ENCODE data around the gene KCNK13. TPM values are rescaled to one million over a fixed set of nuclear protein-coding genes. Genes with fewer than 3 reads are reported as not detected.

The KCNK13 gene
- polyA plus RNA-seq, 1 donor (not counting 4 experiments of a cell fraction or from before 2014, with no cell fraction given) = 0.03 TPM

DNA sequence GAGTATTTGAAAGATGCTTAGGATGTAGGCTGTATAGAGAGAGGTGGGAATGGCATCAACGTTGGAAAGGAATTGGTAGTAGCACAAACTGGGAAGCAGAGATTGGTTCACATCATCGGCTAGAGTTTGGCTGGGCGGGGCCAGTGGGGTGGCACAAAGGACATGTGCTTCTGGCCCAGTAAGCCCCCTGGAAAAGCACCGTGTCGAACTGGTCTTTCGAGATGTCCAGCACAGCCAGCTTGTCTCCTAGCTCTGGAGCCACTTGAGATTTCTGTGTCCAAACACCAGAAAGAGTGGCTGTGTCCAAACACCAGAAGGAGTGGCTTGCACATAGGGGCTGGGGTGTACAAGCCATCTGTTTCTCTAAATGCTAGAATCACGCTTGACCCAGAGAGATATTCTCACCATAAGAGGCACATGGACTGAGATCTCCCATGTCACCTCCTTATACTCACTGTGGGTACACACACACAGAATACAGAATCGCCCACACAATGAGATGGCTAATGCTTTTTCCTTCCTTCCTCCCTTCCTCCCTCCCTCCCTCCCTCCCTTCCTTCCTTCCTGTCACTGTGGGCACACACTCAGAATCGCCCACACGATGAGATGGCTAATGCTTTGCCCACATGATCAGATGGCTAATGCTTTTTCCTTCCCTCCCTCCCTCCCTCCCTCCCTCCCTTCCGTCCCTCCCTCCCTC is 41.8 kb upstream of the KCNK13 start:
- no peak overlapping the region for H2AFZ ChIP-seq (ENCODE audit: control insufficient read depth, low read length)
- peaks cover 5% of the 10 kb centered on the region for H3K4me1 ChIP-seq (ENCODE audit: control insufficient read depth, extremely low read depth, insufficient read depth, low read length)
- no peak overlapping the region for H3K9ac ChIP-seq (ENCODE audit: control insufficient read depth, extremely low read depth, insufficient read depth, low read length)
- FAIRE-seq (no peak), DNase-seq (ENCODE audit: low read depth, low spot score) (no peak)
- no peak overlapping the region for H3K4me2 ChIP-seq (ENCODE audit: control insufficient read depth, extremely low read depth, insufficient read depth, low read depth, low read length)
- H3K27me3 ChIP-seq (ENCODE audit: control insufficient read depth, extremely low read depth, insufficient read depth, low read length) = no peaks in the 10 kb centered on the region
- H3K36me3 ChIP-seq (ENCODE audit: control insufficient read depth in 2 of 2, extremely low read depth in 1 of 2, insufficient read depth in 2 of 2, low read length in 2 of 2) = peaks cover 11 to 26% of the 10 kb centered on the region in 2 experiments
- peaks cover 3% of the 10 kb centered on the region for H4K20me1 ChIP-seq (ENCODE audit: control insufficient read depth, extremely low read depth, insufficient read depth, low read length)
- H3K27ac ChIP-seq (ENCODE audit: control insufficient read depth, insufficient read depth, low read length) = no peak overlapping the region
- no peaks in the 10 kb centered on the region for H3K9me3 ChIP-seq (ENCODE audit: control insufficient read depth, low read depth, low read length)
- H3K9me1 ChIP-seq (ENCODE audit: control insufficient read depth, extremely low read depth, insufficient read depth, low read length) = no peaks in the 10 kb centered on the region
- TF ChIP-seq, protein P1, sequence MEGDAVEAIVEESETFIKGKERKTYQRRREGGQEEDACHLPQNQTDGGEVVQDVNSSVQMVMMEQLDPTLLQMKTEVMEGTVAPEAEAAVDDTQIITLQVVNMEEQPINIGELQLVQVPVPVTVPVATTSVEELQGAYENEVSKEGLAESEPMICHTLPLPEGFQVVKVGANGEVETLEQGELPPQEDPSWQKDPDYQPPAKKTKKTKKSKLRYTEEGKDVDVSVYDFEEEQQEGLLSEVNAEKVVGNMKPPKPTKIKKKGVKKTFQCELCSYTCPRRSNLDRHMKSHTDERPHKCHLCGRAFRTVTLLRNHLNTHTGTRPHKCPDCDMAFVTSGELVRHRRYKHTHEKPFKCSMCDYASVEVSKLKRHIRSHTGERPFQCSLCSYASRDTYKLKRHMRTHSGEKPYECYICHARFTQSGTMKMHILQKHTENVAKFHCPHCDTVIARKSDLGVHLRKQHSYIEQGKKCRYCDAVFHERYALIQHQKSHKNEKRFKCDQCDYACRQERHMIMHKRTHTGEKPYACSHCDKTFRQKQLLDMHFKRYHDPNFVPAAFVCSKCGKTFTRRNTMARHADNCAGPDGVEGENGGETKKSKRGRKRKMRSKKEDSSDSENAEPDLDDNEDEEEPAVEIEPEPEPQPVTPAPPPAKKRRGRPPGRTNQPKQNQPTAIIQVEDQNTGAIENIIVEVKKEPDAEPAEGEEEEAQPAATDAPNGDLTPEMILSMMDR (optimal IDR thresholded peaks at IDR 0.05 in 1 of 3, IDR thresholded peaks at IDR 0.05 in 1 of 3, conservative IDR thresholded peaks at IDR 0.05 in 1 of 3; ENCODE audit: extremely low read depth in 1 of 3, insufficient read depth in 2 of 3, low read length in 3 of 3) = no peak
- no peak for TF ChIP-seq EZH2 (IDR thresholded peaks at IDR 0.05; ENCODE audit: low read length)
- dilution Hi-C loops (cut with MboI; ENCODE audit: extremely low pct_ligation_motif_present, low sequenced_read_pairs) = no loop called here
- no peak overlapping the region for H3K4me3 ChIP-seq (ENCODE audit: control insufficient read depth in 2 of 3, extremely low read depth in 1 of 3, insufficient read depth in 2 of 3, low read depth in 1 of 3, low read length in 3 of 3)
- no peaks in the 10 kb centered on the region for H3K79me2 ChIP-seq (ENCODE audit: control insufficient read depth, insufficient read depth, low read length)

DNA sequence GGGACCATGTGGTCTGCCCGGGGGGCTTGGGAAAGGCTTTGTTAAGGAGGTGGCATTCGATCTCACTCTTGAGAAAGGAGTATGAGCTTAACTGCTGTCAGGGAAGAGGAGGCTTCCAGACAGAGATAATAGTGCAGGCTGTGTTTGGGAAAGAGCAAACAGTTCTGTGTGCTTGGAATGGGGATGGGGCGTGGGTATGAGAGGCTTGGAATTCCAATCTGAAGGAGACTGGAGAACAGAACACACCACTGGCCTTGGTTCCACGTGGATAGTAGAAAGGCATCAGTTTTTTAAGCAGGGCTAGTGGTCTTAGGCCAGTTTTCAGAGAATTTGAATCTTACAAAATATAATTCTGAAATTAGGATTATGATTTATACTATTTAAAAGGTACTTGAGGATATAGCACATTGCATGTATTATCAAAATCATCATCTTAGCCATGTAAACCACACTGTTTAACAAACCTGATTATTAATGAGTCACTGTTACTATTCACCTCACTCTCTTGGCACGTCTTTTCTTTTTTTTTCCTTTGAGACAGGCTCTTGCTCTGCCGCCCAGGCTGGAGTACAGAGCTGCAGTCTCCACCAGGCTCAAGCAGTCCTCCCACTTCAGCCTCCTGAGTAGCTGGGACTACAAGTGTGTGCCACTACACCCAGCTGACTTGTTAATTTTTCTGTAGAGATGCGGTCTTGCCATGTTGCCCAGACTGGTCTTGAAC is 38.5 kb upstream of the KCNK13 start:
- H3K9me3 ChIP-seq (ENCODE audit: control insufficient read depth, low read depth, low read length) = no peaks in the 10 kb centered on the region
- no peak overlapping the region for H3K4me2 ChIP-seq (ENCODE audit: control insufficient read depth, extremely low read depth, insufficient read depth, low read depth, low read length)
- H3K36me3 ChIP-seq (ENCODE audit: control insufficient read depth in 2 of 2, extremely low read depth in 1 of 2, insufficient read depth in 2 of 2, low read length in 2 of 2) = peaks cover 13 to 21% of the 10 kb centered on the region in 2 experiments

More for the DNA sequence above, 38.5 kb upstream of the KCNK13 start:
- Histone ChIP-seq H3K9me1 (ENCODE audit: control insufficient read depth, extremely low read depth, insufficient read depth, low read length) (no peaks in the 10 kb centered on the region), H3K27ac (ENCODE audit: control insufficient read depth, insufficient read depth, low read length) (no peak overlapping the region), H3K4me3 (ENCODE audit: control insufficient read depth in 2 of 3, extremely low read depth in 1 of 3, insufficient read depth in 2 of 3, low read depth in 1 of 3, low read length in 3 of 3) (no peak overlapping the region), H3K9ac (ENCODE audit: control insufficient read depth, extremely low read depth, insufficient read depth, low read length) (no peak overlapping the region), H2AFZ (ENCODE audit: control insufficient read depth, low read length) (no peak overlapping the region), H3K27me3 (ENCODE audit: control insufficient read depth, extremely low read depth, insufficient read depth, low read length) (no peaks in the 10 kb centered on the region), H4K20me1 (ENCODE audit: control insufficient read depth, extremely low read depth, insufficient read depth, low read length) (peaks cover 3% of the 10 kb centered on the region), H3K79me2 (ENCODE audit: control insufficient read depth, insufficient read depth, low read length) (no peaks in the 10 kb centered on the region), H3K4me1 (ENCODE audit: control insufficient read depth, extremely low read depth, insufficient read depth, low read length) (peaks cover 5% of the 10 kb centered on the region)
- no peak for FAIRE-seq
- TF ChIP-seq, protein P1 (optimal IDR thresholded peaks at IDR 0.05 in 1 of 3, IDR thresholded peaks at IDR 0.05 in 1 of 3, conservative IDR thresholded peaks at IDR 0.05 in 1 of 3; ENCODE audit: extremely low read depth in 1 of 3, insufficient read depth in 2 of 3, low read length in 3 of 3) = no peak
- no peak for TF ChIP-seq EZH2 (IDR thresholded peaks at IDR 0.05; ENCODE audit: low read length)
- dilution Hi-C loops (cut with MboI; ENCODE audit: extremely low pct_ligation_motif_present, low sequenced_read_pairs) = no loop called here
- no peak for DNase-seq (ENCODE audit: low read depth, low spot score)
